HepG2 (cell line): ENCODE data around the gene HLA-B. TPM values are rescaled to one million over a fixed set of nuclear protein-coding genes. Genes with fewer than 3 reads are reported as not detected.

Source experiments
- ATAC-seq: fragments of 200-7000 bp; cut with Tn5 transposase; 3 replicates; pipeline ENCODE4 v1.9.1; 2020; ENCODE audit warnings: mild to moderate bottlenecking, moderate library complexity
- BruUV-seq: library from RNA; stranded (reverse); fragments of 400-500 nt; replicated peaks from 2 replicates; lab custom pipeline; 2021; lab: Mats Ljungman, UMichigan
- CTCF ChIA-PET: fragments of 300-600 bp; formaldehyde crosslinking; extraction: SDS; loops from one replicate; lab custom pipeline; 2021; ENCODE audit warnings: low total read pairs, inconsistent platforms, low intra/inter-chr PET ratio; lab: Yijun Ruan, JAX
- POLR2A ChIA-PET: fragments of 350-600 bp; sonication (Branson Sonifier 250); formaldehyde crosslinking; loops from one replicate; lab custom pipeline; 2020; ENCODE audit warnings: antibody characterized with exemption, inconsistent platforms; lab: Yijun Ruan, JAX
- DNase-seq: peaks from one replicate; pipeline ENCODE4 v3.0.0-alpha.2; 2015; ENCODE audit warnings: low spot score
- FAIRE-seq: peaks from 3 replicates; lab custom pipeline; 2011; peaks lifted over from hg19 to GRCh38; lab: Jason Lieb, UNC
- H2AFZ ChIP-seq: one replicate; pipeline ENCODE4 v1.6.1; 2011; ENCODE audit warnings: low read length, inconsistent platforms
- H3K27ac ChIP-seq: fragments of 300-600 bp; 3 replicates; pipeline ENCODE4 v1.8.0; 2011; ENCODE audit warnings: mixed run types, mild to moderate bottlenecking, mixed read lengths, low read length, inconsistent platforms; ENCODE audit not compliant: insufficient read depth; ENCODE audit errors: extremely low read length
- H3K27me3 ChIP-seq, 2 experiments: fragments of 200-600 bp in 1 of 2; 2 replicates in 1 of 2; 3 replicates in 1 of 2; pipeline versions ENCODE4 v1.6.0 to v1.8.0; 2011; ENCODE audit warnings: low read length in 2 of 2, mild to moderate bottlenecking in 2 of 2, moderate library complexity in 2 of 2, inconsistent platforms in 1 of 2; ENCODE audit not compliant: insufficient read depth in 2 of 2, control insufficient read depth in 1 of 2
- H3K36me3 ChIP-seq, 2 experiments: fragments of 200-600 bp in 1 of 2; replicated peaks in 1 of 2; 2 replicates in 1 of 2; 3 replicates in 1 of 2; pipeline versions ENCODE4 v1.5.1 to v1.8.0; 2011; ENCODE audit warnings: low read length in 2 of 2, inconsistent platforms in 1 of 2; ENCODE audit not compliant: insufficient read depth in 2 of 2, control insufficient read depth in 1 of 2
- H3K4me1 ChIP-seq: 2 replicates; pipeline ENCODE4 v1.5.1; 2012; ENCODE audit warnings: low read length, inconsistent platforms; ENCODE audit not compliant: insufficient read depth
- H3K4me2 ChIP-seq: 2 replicates; pipeline ENCODE4 v1.6.0; 2011; ENCODE audit warnings: low read depth, low read length, inconsistent platforms
- H3K4me3 ChIP-seq, 3 experiments: fragments of 200-600 bp in 1 of 3; sonication (generic), shearing (Covaris generic) in 1 of 3; replicated peaks in 1 of 3; 2 replicates each; pipeline ENCODE4 v1.5.1; 2011 to 2016; ENCODE audit warnings: low read length in 3 of 3, inconsistent platforms in 2 of 3, low read depth in 2 of 3, mild to moderate bottlenecking in 2 of 3, control low read depth in 1 of 3, mixed read lengths in 1 of 3; ENCODE audit not compliant: insufficient read depth in 1 of 3
- H3K79me2 ChIP-seq: one replicate; pipeline ENCODE4 v1.6.1; 2011; ENCODE audit warnings: low read length, inconsistent platforms; ENCODE audit not compliant: insufficient read depth
- H3K9ac ChIP-seq: 2 replicates; pipeline ENCODE4 v1.6.0; 2011; ENCODE audit warnings: mild to moderate bottlenecking, low read depth, low read length, inconsistent platforms; ENCODE audit not compliant: insufficient read depth
- H3K9me3 ChIP-seq: 2 replicates; pipeline ENCODE4 v1.5.1; 2012; ENCODE audit warnings: mild to moderate bottlenecking, low read length
- H4K20me1 ChIP-seq: 2 replicates; pipeline ENCODE4 v1.6.0; 2011; ENCODE audit warnings: inconsistent platforms, mild to moderate bottlenecking, low read length, moderate library complexity; ENCODE audit not compliant: insufficient read depth
- AHR ChIP-seq: IDR thresholded peaks from 2 replicates; pipeline ENCODE4 v1.6.1; 2018; ENCODE audit warnings: missing genetic modification reagents, missing compliant biosample characterization
- CENPT ChIP-seq: sonication (generic); formaldehyde crosslinking; IDR thresholded peaks from 2 replicates; pipeline ENCODE4 v1.8.0; 2022; ENCODE audit warnings: low read depth, mild to moderate bottlenecking, moderate library complexity, missing genetic modification reagents
- DMAP1 ChIP-seq: IDR thresholded peaks from 2 replicates; pipeline ENCODE4 v1.6.1; 2016
- EHMT2 ChIP-seq: fragments of 200-600 bp; sonication (generic); IDR thresholded peaks from 2 replicates; pipeline ENCODE4 v1.7.0; 2017; ENCODE audit warnings: antibody characterized with exemption, low read depth, low read length, borderline replicate concordance
- GABPA ChIP-seq, 2 experiments: IDR thresholded peaks; 2 replicates each; pipeline ENCODE4 v1.6.1; 2011 to 2016; ENCODE audit warnings: low read depth in 2 of 2, low read length in 1 of 2, missing biosample characterization in 1 of 2, missing genetic modification characterization in 1 of 2
- KDM3A ChIP-seq: IDR thresholded peaks from 2 replicates; pipeline ENCODE4 v1.6.1; 2018; ENCODE audit warnings: low read depth, missing compliant biosample characterization
- LBX2 ChIP-seq: sonication (generic); formaldehyde crosslinking; IDR thresholded peaks from 2 replicates; pipeline ENCODE4 v1.5.0; 2020; ENCODE audit warnings: missing genetic modification reagents, mild to moderate bottlenecking, borderline replicate concordance
- MAFF ChIP-seq: IDR thresholded peaks from 2 replicates; pipeline ENCODE4 v1.6.1; 2011; ENCODE audit warnings: low read depth, low read length, improper control_type of control experiment
- MAFK ChIP-seq, 2 experiments: IDR thresholded peaks in 1 of 2; conservative IDR thresholded peaks in 1 of 2; 2 replicates each; pipeline ENCODE4 v1.6.1; 2011; ENCODE audit warnings: improper control_type of control experiment in 2 of 2, low read length in 2 of 2
- NR2F1 ChIP-seq, 2 experiments: fragments of 450-650 bp in 1 of 2; formaldehyde crosslinking in 1 of 2; IDR thresholded peaks; 2 replicates each; pipeline versions ENCODE4 v1.5.0 to v1.6.1; 2016 to 2020; ENCODE audit warnings: mild to moderate bottlenecking in 1 of 2, missing compliant biosample characterization in 1 of 2, missing genetic modification reagents in 1 of 2, moderate library complexity in 1 of 2
- SOX13 ChIP-seq, 3 experiments: fragments of 450-650 bp in 1 of 3; sonication (generic) in 1 of 3; formaldehyde crosslinking in 1 of 3; IDR thresholded peaks in 2 of 3; conservative IDR thresholded peaks in 1 of 3; 2 replicates each; pipeline versions ENCODE4 v1.5.0 to v1.6.1; 2016 to 2020; ENCODE audit warnings: antibody characterized with exemption in 1 of 3, mild to moderate bottlenecking in 1 of 3, missing compliant biosample characterization in 1 of 3, missing genetic modification reagents in 1 of 3, moderate library complexity in 1 of 3
- ZBTB1 ChIP-seq: sonication (generic); formaldehyde crosslinking; IDR thresholded peaks from 2 replicates; pipeline ENCODE4 v1.4.0; 2020; ENCODE audit warnings: missing genetic modification reagents, borderline replicate concordance
- ZFYVE20 ChIP-seq: sonication (generic); formaldehyde crosslinking; IDR thresholded peaks from 2 replicates; pipeline ENCODE4 v1.8.0; 2023; ENCODE audit warnings: low read depth, mild to moderate bottlenecking, moderate library complexity, missing genetic modification reagents, borderline replicate concordance
- ZNF737 ChIP-seq: sonication (generic); formaldehyde crosslinking; IDR thresholded peaks from 2 replicates; pipeline ENCODE4 v1.5.0; 2020; ENCODE audit warnings: missing genetic modification reagents, mild to moderate bottlenecking, borderline replicate concordance
- ZNF788 ChIP-seq: sonication (generic); formaldehyde crosslinking; IDR thresholded peaks from 2 replicates; pipeline ENCODE4 v1.5.0; 2020; ENCODE audit warnings: mild to moderate bottlenecking, missing genetic modification reagents, borderline replicate concordance
- WGBS: methylation state at CpG from one replicate; pipeline ENCODE4 v1.1.6; 2017; ENCODE audit warnings: low lambda C conversion rate; 5-methylcytosine and 5-hydroxymethylcytosine counted together
- in situ Hi-C: cut with HindIII; loops from 2 replicates; pipeline ENCODE4 v1.10.0; 2017; ENCODE audit warnings: low pct_unique_long_range_greater_than_20kb; ENCODE audit not compliant: extremely low pct_ligation_motif_present
- intact Hi-C: fragments of 100-400 bp; cut with micrococcal nuclease; formaldehyde crosslinking; loops from one replicate; pipeline ENCODE4 v1.10.0; 2022; ENCODE audit not compliant: unreplicated experiment
- polyA plus RNA-seq, 8 experiments: library from polyadenylated mRNA; depleted of rRNA in 3 of 8; stranded (reverse) in 7 of 8; unstranded in 1 of 8; fragments of >200 nt; fragmentation: Illumina TruSeq in 4 of 8; extraction: Trizol in 4 of 8; gene quantifications; 2 replicates each; pipeline versions ENCODE4 v1.2.1 to v1.2.3, GENCODE V29; 2011 to 2016; ENCODE audit warnings: low read depth in 4 of 8, missing spikeins in 1 of 8, mixed read lengths in 1 of 8; ENCODE audit not compliant: insufficient read depth in 1 of 8
- total RNA-seq, 5 experiments: library from RNA; depleted of rRNA; stranded (reverse); fragments of >200 nt; fragmentation: Illumina TruSeq; extraction: Trizol; gene quantifications; 2 replicates each; pipeline ENCODE4 v1.2.3, GENCODE V29; 2016; ENCODE audit warnings: low read depth in 1 of 5

The HLA-B gene
- total and polyA plus RNA-seq, 2 of the 13 experiments (the other 11 are each of a cell fraction or from before 2014, with no cell fraction given): 35.3 to 88.9 TPM

DNA sequence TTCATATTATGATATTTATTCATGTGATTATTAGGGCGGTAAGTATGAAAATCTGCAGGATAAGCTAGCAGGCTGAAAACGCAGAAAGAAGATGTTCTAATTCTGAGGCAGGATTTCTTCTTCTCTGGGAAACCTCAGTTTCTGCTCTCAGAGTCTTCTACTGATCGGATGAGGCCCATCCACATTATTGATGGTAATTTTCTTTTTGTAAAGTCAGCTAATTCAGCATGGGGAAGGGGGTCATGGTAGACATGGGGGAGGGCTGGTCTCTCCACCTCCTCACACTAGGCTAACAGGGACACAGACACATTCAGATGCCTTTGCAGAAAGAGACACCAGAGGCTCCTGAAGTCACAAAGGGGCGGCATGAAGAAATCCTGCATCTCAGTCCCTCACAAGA lies 24.7 kb upstream of the HLA-B start:
- H3K4me3 ChIP-seq: no peak overlapping the region
- no peaks in the 10 kb centered on the region for H4K20me1 ChIP-seq
- ChIA-PET CTCF (no interaction called here), POLR2A (no interaction called here)
- in situ Hi-C loops (no loop called here), intact Hi-C loops (no loop called here)
- ATAC-seq (no peak), FAIRE-seq (no peak), DNase-seq (no peak)
- H3K4me2 ChIP-seq: no peak overlapping the region
- WGBS: 21% methylated on average over 4 of the region's 4 CpGs
- H3K36me3 ChIP-seq: no peaks in the 10 kb centered on the region
- H3K9ac ChIP-seq: no peak overlapping the region
- no peaks in the 10 kb centered on the region for H3K79me2 ChIP-seq
- peaks cover 2 to 29% of the 10 kb centered on the region in 2 experiments; a peak in 4 of 5 replicates for H3K27me3 ChIP-seq
- BruUV-seq: no TSS peak
- H3K27ac ChIP-seq: no peak overlapping the region
- no peaks in the 10 kb centered on the region for H3K9me3 ChIP-seq
- H3K4me1 ChIP-seq: peaks cover 18% of the 10 kb centered on the region
- no peak for TF ChIP-seq ZFYVE20
- TF ChIP-seq AHR (CRISPR knock-in tag): no peak
- TF ChIP-seq MAFF: peak; percentile 65
- TF ChIP-seq LBX2 (CRISPR knock-in tag): no peak
- no peak for TF ChIP-seq KDM3A
- peak; percentile 66 to 69 for TF ChIP-seq MAFK (conservative IDR thresholded peaks at IDR 0.05 in 1 of 2, IDR thresholded peaks at IDR 0.05 in 1 of 2; ENCODE audit: low read length in 2 of 2)
- H2AFZ ChIP-seq: no peak overlapping the region

- no peaks in the 10 kb centered on the region for H4K20me1 ChIP-seq
- H3K4me3 ChIP-seq: no peak overlapping the region
- H3K79me2 ChIP-seq: no peaks in the 10 kb centered on the region
- peaks cover 2 to 28% of the 10 kb centered on the region in 2 experiments; a peak in 4 of 5 replicates for H3K27me3 ChIP-seq
- DNase-seq (no peak), FAIRE-seq (no peak), ATAC-seq (no peak)
- peaks cover 16% of the 10 kb centered on the region for H3K4me1 ChIP-seq
- no TSS peak for BruUV-seq
- POLR2A ChIA-PET: no interaction called here
- no peak overlapping the region for H2AFZ ChIP-seq
- no peak overlapping the region for H3K27ac ChIP-seq
- WGBS: 24% methylated on average over 10 of the region's 10 CpGs
- no peaks in the 10 kb centered on the region for H3K9me3 ChIP-seq
- CTCF ChIA-PET: no interaction called here
- H3K36me3 ChIP-seq: no peaks in the 10 kb centered on the region
- H3K4me2 ChIP-seq: no peak overlapping the region
- intact Hi-C loops: no loop called here
- no peak for TF ChIP-seq CENPT (CRISPR knock-in tag)
- no peak for TF ChIP-seq SOX13 (IDR thresholded peaks at IDR 0.05)
- TF ChIP-seq SOX13 (CRISPR knock-in tag; conservative IDR thresholded peaks at IDR 0.05 in 1 of 2, IDR thresholded peaks at IDR 0.05 in 1 of 2): no peak
- TF ChIP-seq EHMT2: no peak
- TF ChIP-seq DMAP1 (CRISPR knock-in tag): no peak
- TF ChIP-seq NR2F1 (CRISPR knock-in tag; IDR thresholded peaks at IDR 0.05): no peak
- no peak for TF ChIP-seq ZBTB1 (CRISPR knock-in tag)
- TF ChIP-seq GABPA (IDR thresholded peaks at IDR 0.05; ENCODE audit: low read depth, low read length): no peak
- no peak for TF ChIP-seq GABPA (CRISPR knock-in tag; IDR thresholded peaks at IDR 0.05; ENCODE audit: low read depth)
- no peak for TF ChIP-seq ZNF737
- TF ChIP-seq ZNF788 (CRISPR knock-in tag): no peak
- no peak overlapping the region for H3K9ac ChIP-seq
- in situ Hi-C loops: no loop called here
Observed at GRCh38 chr6:31379850-31380249, 22.9 kb upstream of the HLA-B start.
